ENCODE data around the gene HIBADH. TPM values are rescaled to one million over a fixed set of nuclear protein-coding genes. Genes with fewer than 3 reads are reported as not detected.

HIBADH gene
- polyA plus RNA-seq, 1 donor (not counting 4 experiments of a cell fraction or from before 2014, with no cell fraction given), result 42.6 TPM

GRCh38 chr7:27484451-27484850, 178.2 kb downstream of the HIBADH start:
- Histone ChIP-seq H3K9me1 (ENCODE audit: control insufficient read depth, extremely low read depth, insufficient read depth, low read length) (no peaks in the 10 kb centered on the region), H3K27me3 (ENCODE audit: control insufficient read depth, extremely low read depth, insufficient read depth, low read length) (peaks cover 9% of the 10 kb centered on the region), H2AFZ (ENCODE audit: control insufficient read depth, low read length) (no peak overlapping the region), H3K4me1 (ENCODE audit: control insufficient read depth, extremely low read depth, insufficient read depth, low read length) (no peaks in the 10 kb centered on the region), H3K4me3 (ENCODE audit: control insufficient read depth in 2 of 3, extremely low read depth in 1 of 3, insufficient read depth in 2 of 3, low read depth in 1 of 3, low read length in 3 of 3) (no peak overlapping the region), H3K9ac (ENCODE audit: control insufficient read depth, extremely low read depth, insufficient read depth, low read length) (no peak overlapping the region), H3K36me3 (ENCODE audit: control insufficient read depth in 2 of 2, extremely low read depth in 1 of 2, insufficient read depth in 2 of 2, low read length in 2 of 2) (no peaks in the 10 kb centered on the region), H4K20me1 (ENCODE audit: control insufficient read depth, extremely low read depth, insufficient read depth, low read length) (no peaks in the 10 kb centered on the region), H3K27ac (ENCODE audit: control insufficient read depth, insufficient read depth, low read length) (no peak overlapping the region), H3K4me2 (ENCODE audit: control insufficient read depth, extremely low read depth, insufficient read depth, low read depth, low read length) (no peak overlapping the region), H3K9me3 (ENCODE audit: control insufficient read depth, low read depth, low read length) (no peaks in the 10 kb centered on the region), H3K79me2 (ENCODE audit: control insufficient read depth, insufficient read depth, low read length) (no peaks in the 10 kb centered on the region)
- no peak for FAIRE-seq
- DNase-seq (ENCODE audit: low read depth, low spot score), result no peak
- TF ChIP-seq EZH2 (IDR thresholded peaks at IDR 0.05; ENCODE audit: low read length), result no peak
- TF ChIP-seq, protein P1, sequence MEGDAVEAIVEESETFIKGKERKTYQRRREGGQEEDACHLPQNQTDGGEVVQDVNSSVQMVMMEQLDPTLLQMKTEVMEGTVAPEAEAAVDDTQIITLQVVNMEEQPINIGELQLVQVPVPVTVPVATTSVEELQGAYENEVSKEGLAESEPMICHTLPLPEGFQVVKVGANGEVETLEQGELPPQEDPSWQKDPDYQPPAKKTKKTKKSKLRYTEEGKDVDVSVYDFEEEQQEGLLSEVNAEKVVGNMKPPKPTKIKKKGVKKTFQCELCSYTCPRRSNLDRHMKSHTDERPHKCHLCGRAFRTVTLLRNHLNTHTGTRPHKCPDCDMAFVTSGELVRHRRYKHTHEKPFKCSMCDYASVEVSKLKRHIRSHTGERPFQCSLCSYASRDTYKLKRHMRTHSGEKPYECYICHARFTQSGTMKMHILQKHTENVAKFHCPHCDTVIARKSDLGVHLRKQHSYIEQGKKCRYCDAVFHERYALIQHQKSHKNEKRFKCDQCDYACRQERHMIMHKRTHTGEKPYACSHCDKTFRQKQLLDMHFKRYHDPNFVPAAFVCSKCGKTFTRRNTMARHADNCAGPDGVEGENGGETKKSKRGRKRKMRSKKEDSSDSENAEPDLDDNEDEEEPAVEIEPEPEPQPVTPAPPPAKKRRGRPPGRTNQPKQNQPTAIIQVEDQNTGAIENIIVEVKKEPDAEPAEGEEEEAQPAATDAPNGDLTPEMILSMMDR (optimal IDR thresholded peaks at IDR 0.05 in 1 of 3, IDR thresholded peaks at IDR 0.05 in 1 of 3, conservative IDR thresholded peaks at IDR 0.05 in 1 of 3; ENCODE audit: extremely low read depth in 1 of 3, insufficient read depth in 2 of 3, low read length in 3 of 3), result no peak
- dilution Hi-C loops (cut with MboI; ENCODE audit: extremely low pct_ligation_motif_present, low sequenced_read_pairs), result no loop called here

DNA sequence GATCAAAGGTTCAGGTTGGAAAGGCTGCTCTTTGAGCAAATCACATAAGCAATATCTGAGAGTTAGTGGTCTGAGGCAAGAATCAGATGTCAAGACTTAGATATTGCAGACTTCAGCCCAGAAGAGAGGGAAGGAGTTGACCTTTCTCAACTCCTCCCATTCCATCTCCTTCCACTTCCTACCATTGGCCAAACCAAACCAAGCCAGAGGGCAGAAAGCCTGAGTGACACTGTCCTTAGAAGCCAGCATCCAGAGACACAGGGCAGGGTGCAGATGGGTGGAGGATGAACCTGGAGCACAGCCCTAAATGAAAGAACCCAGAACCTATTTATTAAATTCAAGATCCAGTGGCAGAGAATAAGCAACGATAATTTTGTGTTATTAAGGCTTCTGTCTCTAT, 180.5 kb downstream of the HIBADH start:
- Histone ChIP-seq H3K9ac (ENCODE audit: control insufficient read depth, extremely low read depth, insufficient read depth, low read length) (no peak overlapping the region), H3K27me3 (ENCODE audit: control insufficient read depth, extremely low read depth, insufficient read depth, low read length) (peaks cover 2% of the 10 kb centered on the region), H3K27ac (ENCODE audit: control insufficient read depth, insufficient read depth, low read length) (no peak overlapping the region), H3K4me3 (ENCODE audit: control insufficient read depth in 2 of 3, extremely low read depth in 1 of 3, insufficient read depth in 2 of 3, low read depth in 1 of 3, low read length in 3 of 3) (no peak overlapping the region), H2AFZ (ENCODE audit: control insufficient read depth, low read length) (no peak overlapping the region), H3K36me3 (ENCODE audit: control insufficient read depth in 2 of 2, extremely low read depth in 1 of 2, insufficient read depth in 2 of 2, low read length in 2 of 2) (no peaks in the 10 kb centered on the region), H3K9me1 (ENCODE audit: control insufficient read depth, extremely low read depth, insufficient read depth, low read length) (no peaks in the 10 kb centered on the region), H3K4me1 (ENCODE audit: control insufficient read depth, extremely low read depth, insufficient read depth, low read length) (no peaks in the 10 kb centered on the region), H3K4me2 (ENCODE audit: control insufficient read depth, extremely low read depth, insufficient read depth, low read depth, low read length) (no peak overlapping the region), H4K20me1 (ENCODE audit: control insufficient read depth, extremely low read depth, insufficient read depth, low read length) (no peaks in the 10 kb centered on the region), H3K79me2 (ENCODE audit: control insufficient read depth, insufficient read depth, low read length) (no peaks in the 10 kb centered on the region), H3K9me3 (ENCODE audit: control insufficient read depth, low read depth, low read length) (no peaks in the 10 kb centered on the region)
- DNase-seq (ENCODE audit: low read depth, low spot score) (no peak), FAIRE-seq (no peak)
- no peak for TF ChIP-seq EZH2 (IDR thresholded peaks at IDR 0.05; ENCODE audit: low read length)
- TF ChIP-seq, protein P1 (optimal IDR thresholded peaks at IDR 0.05 in 1 of 3, IDR thresholded peaks at IDR 0.05 in 1 of 3, conservative IDR thresholded peaks at IDR 0.05 in 1 of 3; ENCODE audit: extremely low read depth in 1 of 3, insufficient read depth in 2 of 3, low read length in 3 of 3), result no peak
- dilution Hi-C loops (cut with MboI; ENCODE audit: extremely low pct_ligation_motif_present, low sequenced_read_pairs), result no loop called here
